GM12878 (cell line): ENCODE results near the gene TTLL12. TPM values are rescaled to one million over a fixed set of nuclear protein-coding genes. Genes with fewer than 3 reads are reported as not detected.

Source experiments
- BCL3 ChIP-seq: IDR thresholded peaks from 2 replicates; pipeline ENCODE4 v1.6.1; 2011; ENCODE audit warnings: borderline replicate concordance, low read depth, mild to moderate bottlenecking, moderate library complexity, low read length; ENCODE audit not compliant: insufficient read depth, poor library complexity, severe bottlenecking
- BHLHE40 ChIP-seq, 2 experiments: fragments of 450-650 bp in 1 of 2; IDR thresholded peaks; 2 replicates each; pipeline ENCODE4 v1.6.1; 2011 to 2017; ENCODE audit warnings: low read depth in 2 of 2, borderline replicate concordance in 1 of 2, improper control_type of control experiment in 1 of 2, low read length in 1 of 2, mild to moderate bottlenecking in 1 of 2
- CREM ChIP-seq: IDR thresholded peaks from 2 replicates; pipeline ENCODE4 v1.6.1; 2014; ENCODE audit warnings: antibody characterized with exemption, low read depth
- E2F8 ChIP-seq: fragments of 450-650 bp; IDR thresholded peaks from 2 replicates; pipeline ENCODE4 v1.6.1; 2018; ENCODE audit warnings: mild to moderate bottlenecking, low read depth, moderate library complexity; ENCODE audit not compliant: partially characterized antibody
- IKZF1 ChIP-seq: fragments of 450-650 bp; conservative IDR thresholded peaks from 2 replicates; pipeline ENCODE4 v1.6.1; 2017; ENCODE audit warnings: antibody characterized with exemption, mild to moderate bottlenecking
- IRF3 ChIP-seq: fragments of 450-650 bp; IDR thresholded peaks from 2 replicates; pipeline ENCODE4 v1.6.1; 2014; ENCODE audit warnings: mild to moderate bottlenecking
- IRF4 ChIP-seq: IDR thresholded peaks from 2 replicates; pipeline ENCODE4 v1.6.1; 2011; ENCODE audit warnings: low read depth, low read length
- NBN ChIP-seq: fragments of 450-650 bp; IDR thresholded peaks from 2 replicates; pipeline ENCODE4 v1.6.1; 2016
- NRF1 ChIP-seq: conservative IDR thresholded peaks from 2 replicates; pipeline ENCODE4 v1.6.1; 2011; ENCODE audit warnings: mild to moderate bottlenecking, low read depth, low read length, improper control_type of control experiment
- REST ChIP-seq: IDR thresholded peaks from 2 replicates; pipeline ENCODE4 v1.6.1; 2012; ENCODE audit warnings: mild to moderate bottlenecking, low read depth, low read length
- RFX5 ChIP-seq: IDR thresholded peaks from 2 replicates; pipeline ENCODE4 v1.6.1; 2011; ENCODE audit warnings: low read depth, low read length, improper control_type of control experiment
- SIN3A ChIP-seq: IDR thresholded peaks from 2 replicates; pipeline ENCODE4 v1.6.1; 2012; ENCODE audit warnings: low read depth, low read length, improper control_type of control experiment
- SIX5 ChIP-seq: IDR thresholded peaks from 2 replicates; pipeline ENCODE4 v1.6.1; 2011; ENCODE audit warnings: mild to moderate bottlenecking, low read depth, low read length, moderate library complexity; ENCODE audit not compliant: severe bottlenecking
- TBL1XR1 ChIP-seq: IDR thresholded peaks from 2 replicates; pipeline ENCODE4 v1.6.1; 2012; ENCODE audit warnings: low read depth, low read length, improper control_type of control experiment
- ZNF687 ChIP-seq: fragments of 450-650 bp; IDR thresholded peaks from 2 replicates; pipeline ENCODE4 v1.6.1; 2017; ENCODE audit warnings: mild to moderate bottlenecking, moderate library complexity
- ZSCAN29 ChIP-seq: fragments of 450-650 bp; IDR thresholded peaks from 2 replicates; pipeline ENCODE4 v1.6.1; 2017; ENCODE audit warnings: mild to moderate bottlenecking, moderate library complexity
- polyA plus RNA-seq, 11 experiments: library from polyadenylated mRNA; depleted of rRNA in 4 of 11; unstranded in 6 of 11; stranded (reverse) in 5 of 11; fragments of >200 nt; fragmentation: Nextera tagmentation in 4 of 11; fragmentation: Illumina TruSeq in 1 of 11; extraction: Ambion mirVana in 4 of 11; extraction: Trizol in 1 of 11; gene quantifications; 1 replicate in 1 of 11; 2 replicates in 10 of 11; pipeline versions ENCODE4 v1.2.1 to v1.2.3, GENCODE V29; 2011 to 2016; ENCODE audit warnings: inconsistent platforms in 2 of 11, missing spikeins in 2 of 11, low read depth in 1 of 11
- total RNA-seq, 4 experiments: library from RNA; depleted of rRNA in 3 of 4; stranded (reverse); fragments of >200 nt in 3 of 4; fragmentation: Illumina TruSeq in 1 of 4; extraction: Trizol in 1 of 4; gene quantifications; 2 replicates each; pipeline versions ENCODE4 v1.2.1 to v1.2.3, GENCODE V29; 2013 to 2021

Gene TTLL12
- total and polyA plus RNA-seq, 10 of the 15 experiments (the other 5 are each of a cell fraction or from before 2014, with no cell fraction given), result 1.00 to 89.8 (median 38.5) TPM

GRCh38 chr22:43142880-43143562, 43.9 kb downstream of the TTLL12 start, which contains the start of gene MCAT (continued):
- TF ChIP-seq TBL1XR1 (peak; percentile 38; the same call in 1 of the 2 replicates), SIN3A (peak; percentile 93), SIX5 (peak; percentile 65), ZNF687 (peak; percentile 55; the same call in 1 of the 2 replicates), NRF1 (peak; percentile 48; the same call in 1 of the 2 replicates), E2F8 (peak; percentile 50), BCL3 (no peak), IRF3 (no peak), CREM (peak; percentile 79), IKZF1 (peak; percentile 88), ZSCAN29 (no peak), BHLHE40 (IDR thresholded peaks at IDR 0.05; ENCODE audit: borderline replicate concordance in 1 of 2, low read depth in 2 of 2, low read length in 1 of 2) (peak; percentile 64 to 84; a peak in 3 of 4 replicates), RFX5 (peak; percentile 63; the same call in 1 of the 2 replicates), REST (no peak), IRF4 (no peak), NBN (0 out of 2 replicates have a peak, but pooled peaks have one; percentile 26)
